Mucosa of rectum (tissue), 2 donors: Measurements from ENCODE around the gene ECE1.

ENCODE experiments used
- H3K27ac ChIP-seq, 2 donors: one replicate each; pipeline ENCODE4 v1.7.0; 2013; ENCODE audit warnings: inconsistent platforms in 2 of 2, low read depth in 2 of 2, low read length in 2 of 2
- H3K27me3 ChIP-seq, 2 donors: one replicate each; pipeline ENCODE4 v1.7.0; 2013; ENCODE audit warnings: low read length in 2 of 2; ENCODE audit not compliant: control insufficient read depth in 2 of 2, insufficient read depth in 2 of 2
- H3K36me3 ChIP-seq, 2 donors: one replicate each; pipeline ENCODE4 v1.7.0; 2013; ENCODE audit warnings: low read length in 2 of 2; ENCODE audit not compliant: control insufficient read depth in 2 of 2, insufficient read depth in 2 of 2
- H3K4me1 ChIP-seq, 2 donors: one replicate each; pipeline ENCODE4 v1.7.0; 2013; ENCODE audit warnings: low read length in 2 of 2, mild to moderate bottlenecking in 1 of 2; ENCODE audit not compliant: control insufficient read depth in 2 of 2, insufficient read depth in 2 of 2
- H3K4me3 ChIP-seq, 2 donors: one replicate each; pipeline ENCODE4 v1.7.0; 2013; ENCODE audit warnings: low read length in 2 of 2
- H3K9ac ChIP-seq, 2 donors: one replicate each; pipeline ENCODE4 v1.7.0; 2013; ENCODE audit warnings: low read length in 2 of 2, low read depth in 1 of 2, mild to moderate bottlenecking in 1 of 2
- H3K9me3 ChIP-seq, 2 donors: one replicate each; pipeline ENCODE4 v1.7.0; 2013; ENCODE audit warnings: low read length in 2 of 2; ENCODE audit not compliant: control insufficient read depth in 2 of 2
- donor health status: healthy.
- donor health status: Normal muscosa, but diverticular disease.

The ECE1 gene

DNA sequence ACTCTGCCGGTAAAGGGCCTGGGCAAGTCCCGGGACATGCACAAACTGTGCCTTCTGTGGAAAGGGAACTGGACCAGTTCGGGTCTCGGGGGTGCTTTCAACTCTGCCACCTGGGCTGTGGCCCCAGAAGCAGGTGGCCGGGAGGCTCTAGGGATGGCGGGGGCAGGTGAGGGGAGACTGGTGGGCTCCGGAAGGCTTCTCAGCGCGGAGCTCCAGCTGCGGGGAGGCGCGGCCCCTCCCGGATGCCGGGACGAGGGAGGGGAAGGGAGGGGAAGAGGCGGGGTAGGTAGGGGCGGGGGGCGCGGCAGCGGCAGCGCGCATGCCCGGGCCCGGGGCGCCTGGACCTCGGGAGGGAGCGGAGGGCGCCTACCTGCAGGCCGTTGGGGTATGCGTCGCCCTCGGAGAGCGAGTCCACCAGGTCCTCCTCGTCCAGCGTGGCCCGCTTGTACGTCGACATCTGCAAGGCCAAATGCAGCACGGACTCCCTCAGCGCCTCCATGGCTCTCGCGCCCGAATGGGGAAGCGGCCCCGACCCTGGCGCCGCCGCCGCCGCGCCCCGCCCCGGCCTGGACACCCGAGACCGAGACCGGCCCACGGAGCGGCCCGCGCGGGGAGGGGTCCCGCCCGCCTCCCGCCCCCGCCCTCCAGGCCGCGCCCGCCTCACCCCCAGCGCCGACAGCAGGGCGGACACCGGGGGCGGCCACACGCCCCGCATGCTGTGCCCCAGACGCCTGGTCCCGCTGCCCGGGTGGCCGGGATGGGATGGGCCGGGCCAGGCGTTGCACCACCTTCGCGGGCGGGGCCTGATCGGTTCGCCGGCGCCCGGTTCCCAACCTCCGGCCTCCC, at the start of gene ECE1:
Gene ECE1, minus strand, starts transcription at position 764 of the 846 bp plus-strand sequence. Its CDS starts 49 bp downstream, at position 715.
- peak within 1 kb of the TSS; percentile 52 to 58 for H3K9ac ChIP-seq
- peak within 1 kb of the TSS; percentile 74 for H3K4me3 ChIP-seq
- peak within 1 kb of the TSS; percentile 50 to 67 for H3K27ac ChIP-seq
- H3K36me3 ChIP-seq = no peaks in the 10 kb centered on the region
- no peaks in the 10 kb centered on the region for H3K27me3 ChIP-seq
- H3K4me1 ChIP-seq = peaks cover 39 to 44% of the 10 kb centered on the region in 2 donors
- no peaks in the 10 kb centered on the region for H3K9me3 ChIP-seq

DNA sequence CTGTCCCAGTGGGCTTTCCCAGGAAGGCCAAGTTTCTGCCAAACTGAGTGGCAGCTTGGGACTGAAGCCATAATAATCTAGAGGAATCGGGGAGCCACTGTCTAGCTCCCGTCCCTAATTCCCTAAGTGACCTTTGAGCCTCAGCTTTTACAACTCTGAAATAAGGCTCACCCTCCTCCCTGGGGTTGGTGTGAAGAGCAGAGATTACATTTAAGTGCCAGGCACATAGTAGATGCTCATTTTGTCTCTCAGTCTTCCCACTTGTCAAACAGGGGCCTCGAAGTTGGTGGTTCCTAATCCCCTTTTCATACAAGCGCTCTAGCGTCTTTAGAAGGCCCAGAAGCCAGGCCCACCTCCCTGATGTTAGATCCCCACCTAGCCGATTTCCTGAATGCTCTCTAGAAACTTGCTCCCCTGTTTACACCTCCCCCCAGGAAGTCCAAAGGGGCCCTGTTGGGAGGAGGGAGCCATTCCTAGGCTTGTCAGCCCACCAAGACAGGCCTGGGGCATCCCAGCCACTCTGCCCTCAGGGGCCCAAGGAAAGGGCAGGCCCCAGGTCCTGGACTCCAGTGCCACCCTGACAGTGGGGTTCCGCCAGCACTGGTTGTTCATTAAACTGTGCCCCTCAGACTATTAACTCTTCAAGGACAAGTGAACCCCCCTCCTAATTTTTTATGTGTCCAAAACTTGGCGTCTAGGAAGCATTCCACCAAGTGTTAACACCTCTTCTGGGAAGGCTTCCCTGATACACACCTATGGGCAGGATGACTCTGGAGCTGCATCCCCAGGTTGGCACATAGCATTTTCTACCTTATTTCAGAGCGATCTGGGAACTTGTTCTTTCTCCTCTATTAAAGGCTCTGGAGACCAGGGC, 49.3 kb upstream of the ECE1 start:
- Histone ChIP-seq H3K9ac (peak overlapping the region in 1 of 2 donors; percentile 49), H3K4me3 (peak overlapping the region in 1 of 2 donors; percentile 42), H3K27ac (peak overlapping the region; percentile 77 to 79), H3K9me3 (no peaks in the 10 kb centered on the region), H3K36me3 (no peaks in the 10 kb centered on the region), H3K27me3 (no peaks in the 10 kb centered on the region), H3K4me1 (peaks cover 83 to 85% of the 10 kb centered on the region in 2 donors)

DNA sequence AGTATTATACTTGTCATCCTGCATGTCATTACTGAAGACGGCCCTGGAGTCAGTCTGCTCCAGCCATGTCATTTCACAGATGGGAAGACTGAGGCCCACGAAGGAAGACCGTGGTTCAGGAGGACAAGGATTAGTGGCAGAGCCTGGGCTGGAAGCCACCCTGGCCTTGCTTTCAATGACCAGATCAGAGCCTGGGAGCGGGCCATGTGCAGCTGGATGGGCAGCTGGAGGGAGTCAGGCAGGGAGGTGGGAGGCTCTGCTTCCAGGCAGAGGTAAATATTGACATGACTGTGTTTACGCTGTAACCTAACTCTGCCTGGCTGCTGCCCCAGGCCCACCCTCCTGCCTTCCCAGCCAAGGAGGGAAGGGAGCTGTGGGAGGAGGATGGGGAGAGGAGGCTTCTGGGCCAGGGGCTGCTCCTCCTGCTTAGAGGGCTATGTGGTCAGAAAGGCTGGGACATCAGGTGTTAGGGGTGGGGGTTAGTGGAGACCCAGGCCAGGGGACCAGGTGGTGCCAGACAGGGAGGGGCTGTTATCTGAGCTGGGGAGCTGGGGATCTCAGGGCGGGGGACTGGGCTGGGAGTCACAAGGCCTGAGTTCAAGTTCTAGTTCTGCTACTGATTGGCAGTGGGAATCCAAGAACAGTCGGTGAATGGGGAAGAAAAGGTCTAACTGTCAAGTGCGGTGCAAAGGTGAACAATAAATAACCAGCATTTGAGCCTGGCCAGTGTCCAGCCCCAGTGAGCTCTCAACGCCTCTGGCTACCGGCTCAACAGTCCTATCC, 48.5 kb upstream of the ECE1 start:
- no peaks in the 10 kb centered on the region for H3K9me3 ChIP-seq
- peak overlapping the region in 1 of 2 donors; percentile 42 for H3K4me3 ChIP-seq
- H3K27ac ChIP-seq = peak overlapping the region; percentile 77 to 79
- H3K9ac ChIP-seq = peak overlapping the region in 1 of 2 donors; percentile 49
- H3K27me3 ChIP-seq = no peaks in the 10 kb centered on the region
- no peaks in the 10 kb centered on the region for H3K36me3 ChIP-seq
- H3K4me1 ChIP-seq = peaks cover 83 to 85% of the 10 kb centered on the region in 2 donors

DNA sequence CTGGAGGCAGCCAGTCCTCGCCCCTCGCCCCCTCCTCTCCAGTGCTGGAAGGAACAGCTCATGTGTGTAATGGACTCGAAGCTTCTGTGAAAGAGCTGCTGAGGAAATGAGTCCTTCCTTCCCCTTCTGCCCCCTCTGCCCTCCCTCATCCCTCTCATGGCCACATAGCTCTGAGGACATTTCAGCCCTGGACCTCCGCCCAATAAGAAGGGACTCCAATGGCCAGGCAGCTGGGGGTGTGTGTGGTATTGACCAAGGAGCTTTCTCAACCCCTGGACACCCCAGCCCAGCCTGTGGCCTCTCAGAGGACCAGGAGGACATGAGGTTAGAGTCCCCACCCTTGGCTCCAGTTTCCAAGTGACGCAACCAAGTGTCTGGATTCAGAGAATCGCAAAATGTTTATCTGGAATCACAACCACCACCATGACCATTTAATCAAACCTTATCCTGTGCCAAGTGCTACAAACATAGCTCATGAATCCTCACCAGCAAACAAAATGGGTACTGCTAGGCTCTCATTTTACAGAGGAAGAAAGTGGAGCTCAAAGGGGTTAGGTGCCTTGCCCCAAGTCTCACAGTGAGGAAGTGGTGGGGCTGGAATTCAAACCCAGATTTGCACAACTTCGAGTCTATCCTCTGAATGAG, 47.8 kb upstream of the ECE1 start:
- H3K36me3 ChIP-seq = no peaks in the 10 kb centered on the region
- no peaks in the 10 kb centered on the region for H3K27me3 ChIP-seq
- H3K4me3 ChIP-seq = no peak overlapping the region
- H3K9ac ChIP-seq = peak overlapping the region in 1 of 2 donors; percentile 29
- H3K9me3 ChIP-seq = no peaks in the 10 kb centered on the region
- H3K27ac ChIP-seq = peak overlapping the region; percentile 77 to 79
- H3K4me1 ChIP-seq = peaks cover 77 to 80% of the 10 kb centered on the region in 2 donors

DNA sequence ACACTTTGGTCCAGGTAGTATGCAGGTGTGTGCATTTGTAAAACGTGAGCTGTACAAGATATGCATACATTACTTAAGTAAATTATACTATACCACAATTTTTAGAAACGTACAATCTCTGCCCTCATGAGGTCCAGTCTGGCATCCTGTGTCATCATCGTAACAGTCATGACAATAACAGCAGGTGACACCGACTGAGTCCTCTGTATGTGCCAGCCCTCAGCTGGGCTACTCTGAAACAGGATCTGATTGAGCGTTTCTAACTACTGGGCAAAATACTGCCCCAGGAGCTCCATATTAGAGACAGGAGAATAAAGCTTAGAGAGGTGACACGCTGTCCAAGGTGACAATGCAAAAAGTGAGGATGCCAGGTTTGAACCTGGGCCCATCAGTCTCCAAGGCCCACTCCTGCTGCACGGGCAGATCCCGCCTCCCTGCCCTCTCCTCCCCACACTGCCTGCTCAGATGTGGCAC, 47.2 kb upstream of the ECE1 start:
- Histone ChIP-seq H3K36me3 (no peaks in the 10 kb centered on the region), H3K9me3 (no peaks in the 10 kb centered on the region), H3K27ac (peak overlapping the region; percentile 77 to 79), H3K9ac (peak overlapping the region in 1 of 2 donors; percentile 5), H3K4me1 (peaks cover 75 to 78% of the 10 kb centered on the region in 2 donors), H3K27me3 (no peaks in the 10 kb centered on the region), H3K4me3 (no peak overlapping the region)

DNA sequence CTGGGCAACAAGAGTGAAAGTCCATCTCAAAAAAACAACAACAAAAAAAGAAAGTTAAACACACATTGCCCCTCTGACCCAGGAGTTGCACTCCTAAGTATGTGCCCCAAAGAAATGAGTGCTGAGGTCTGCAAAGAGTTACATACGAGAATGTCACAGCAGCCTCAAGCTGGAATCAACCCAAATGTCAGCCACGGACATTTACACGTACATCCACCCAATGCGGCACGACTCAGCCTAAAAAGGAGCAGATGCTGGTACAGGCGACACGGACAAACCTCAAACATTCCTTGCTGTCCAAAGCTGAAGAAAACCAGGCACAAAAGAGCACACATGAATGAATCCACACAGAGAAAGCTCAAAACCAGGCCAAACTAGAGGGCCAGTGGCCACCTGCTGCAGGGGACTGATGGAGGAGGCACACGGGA, 46.8 kb upstream of the ECE1 start:
- Histone ChIP-seq H3K27me3 (no peaks in the 10 kb centered on the region), H3K4me3 (no peak overlapping the region), H3K9ac (no peak overlapping the region), H3K4me1 (peaks cover 73 to 76% of the 10 kb centered on the region in 2 donors), H3K27ac (peak overlapping the region in 1 of 2 donors; percentile 79), H3K36me3 (no peaks in the 10 kb centered on the region), H3K9me3 (no peaks in the 10 kb centered on the region)

DNA sequence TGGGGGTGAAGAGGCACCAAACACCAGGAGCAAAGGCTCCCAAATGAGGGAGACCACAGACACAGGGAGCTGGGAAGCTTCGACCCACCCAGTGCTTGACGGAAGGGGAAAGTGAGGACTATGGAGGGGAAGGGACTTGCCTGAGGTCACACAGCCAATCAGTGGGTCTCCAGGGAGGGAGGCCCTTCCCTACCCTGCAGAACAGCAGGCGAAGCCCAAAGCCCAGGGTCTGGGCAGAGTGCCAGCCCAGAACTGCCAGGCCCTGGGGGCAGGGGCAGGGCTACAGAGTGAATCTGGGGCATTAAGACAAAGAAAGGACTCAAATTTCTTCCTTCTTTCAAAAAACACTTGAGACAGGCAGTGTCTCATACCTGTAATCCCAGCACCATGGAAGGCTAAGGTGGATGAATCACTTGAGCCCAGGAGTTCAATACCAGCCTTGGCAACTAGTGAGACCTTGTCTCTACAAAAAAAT, 45.5 kb upstream of the ECE1 start:
- H3K27me3 ChIP-seq = no peaks in the 10 kb centered on the region
- H3K4me3 ChIP-seq = no peak overlapping the region
- H3K9ac ChIP-seq = no peak overlapping the region
- H3K9me3 ChIP-seq = no peaks in the 10 kb centered on the region
- peaks cover 71 to 73% of the 10 kb centered on the region in 2 donors for H3K4me1 ChIP-seq
- peak overlapping the region in 1 of 2 donors; percentile 86 for H3K27ac ChIP-seq
- no peaks in the 10 kb centered on the region for H3K36me3 ChIP-seq

DNA sequence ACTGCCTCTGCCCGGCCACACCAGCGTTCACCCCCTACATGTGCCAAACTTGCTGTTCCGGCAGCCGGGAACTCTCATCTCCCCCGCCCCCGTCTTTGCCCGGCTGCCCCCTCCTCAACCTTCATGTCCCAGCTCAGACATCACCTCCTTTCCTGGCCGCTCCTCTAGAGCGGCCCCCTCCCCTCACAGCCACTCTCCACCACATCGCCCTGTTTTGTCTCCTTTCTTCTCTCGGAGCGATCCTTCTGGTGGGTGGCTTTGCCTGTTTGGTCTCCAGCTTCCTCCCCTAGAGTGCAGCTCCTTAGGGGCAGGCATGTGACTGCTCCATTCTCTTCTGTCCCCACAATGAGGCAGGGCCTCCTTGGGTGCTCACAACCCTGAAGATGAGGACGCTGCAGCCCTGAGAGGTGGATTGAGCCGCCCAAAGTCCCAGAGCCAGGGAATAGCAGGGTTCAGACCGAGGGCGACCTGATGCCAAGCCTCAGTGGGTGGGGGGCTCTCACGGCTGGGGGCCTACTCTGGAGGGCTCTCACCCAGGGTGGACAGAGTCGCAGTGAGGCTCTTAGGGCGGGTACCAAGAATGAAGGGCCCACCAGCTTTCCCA, 44.9 kb upstream of the ECE1 start:
- H3K9me3 ChIP-seq = no peaks in the 10 kb centered on the region
- peak overlapping the region; percentile 45 to 61 for H3K9ac ChIP-seq
- H3K4me1 ChIP-seq = peaks cover 68 to 73% of the 10 kb centered on the region in 2 donors
- H3K4me3 ChIP-seq = peak overlapping the region; percentile 14 to 65
- peak overlapping the region; percentile 59 to 86 for H3K27ac ChIP-seq
- no peaks in the 10 kb centered on the region for H3K36me3 ChIP-seq
- no peaks in the 10 kb centered on the region for H3K27me3 ChIP-seq
